ENCODE data around the gene IQSEC3.
"Not testable (repeated sequence)": the region's sequence is repeated elsewhere in the genome, so short reads cannot be mapped to it uniquely, and the experiment has no call there.

Gene IQSEC3

DNA sequence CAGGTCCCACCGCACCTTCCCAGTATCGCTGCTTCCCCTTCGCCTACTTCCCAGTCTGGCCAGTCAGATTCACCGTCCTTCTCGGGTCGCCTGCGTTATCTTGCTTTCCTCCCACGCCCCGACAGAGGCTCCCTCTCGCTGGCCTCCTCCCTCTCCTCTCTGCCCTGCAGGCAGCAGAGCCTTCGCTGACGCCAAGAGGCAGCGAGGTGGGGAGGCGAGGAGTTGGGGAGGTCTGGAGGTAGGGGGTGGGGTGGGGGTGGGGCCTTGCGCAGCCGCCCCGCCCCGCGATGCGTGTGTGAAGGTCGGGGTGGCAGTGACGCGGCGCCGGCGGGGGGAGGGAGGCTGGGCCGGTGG is at the start of gene IQSEC3:
IQSEC3 (plus strand) TSS at position 340 of the 354 bp plus-strand sequence. CDS start 116 bp downstream, outside the sequence.
- DNase-seq: not testable (repeated sequence)

GRCh38 chr12:17370-18340 is 48.9 kb upstream of the IQSEC3 start:
- not testable (repeated sequence) for DNase-seq

GRCh38 chr12:18821-19567 is 47.6 kb upstream of the IQSEC3 start:
- not testable (repeated sequence) for DNase-seq

DNA sequence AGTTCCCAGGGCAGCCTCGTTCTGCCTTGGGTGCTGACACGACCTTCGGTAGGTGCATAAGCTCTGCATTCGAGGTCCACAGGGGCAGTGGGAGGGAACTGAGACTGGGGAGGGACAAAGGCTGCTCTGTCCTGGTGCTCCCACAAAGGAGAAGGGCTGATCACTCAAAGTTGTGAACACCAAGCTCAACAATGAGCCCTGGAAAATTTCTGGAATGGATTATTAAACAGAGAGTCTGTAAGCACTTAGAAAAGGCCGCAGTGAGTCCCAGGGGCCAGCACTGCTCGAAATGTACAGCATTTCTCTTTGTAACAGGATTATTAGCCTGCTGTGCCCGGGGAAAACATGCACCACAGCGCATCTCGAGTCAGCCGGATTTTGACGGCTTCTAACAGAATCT is 46.7 kb upstream of the IQSEC3 start:
- not testable (repeated sequence) for DNase-seq

- no peak for DNase-seq
These were observed 45.8 kb upstream of the IQSEC3 start for GRCh38 chr12:20757-21156.

DNA sequence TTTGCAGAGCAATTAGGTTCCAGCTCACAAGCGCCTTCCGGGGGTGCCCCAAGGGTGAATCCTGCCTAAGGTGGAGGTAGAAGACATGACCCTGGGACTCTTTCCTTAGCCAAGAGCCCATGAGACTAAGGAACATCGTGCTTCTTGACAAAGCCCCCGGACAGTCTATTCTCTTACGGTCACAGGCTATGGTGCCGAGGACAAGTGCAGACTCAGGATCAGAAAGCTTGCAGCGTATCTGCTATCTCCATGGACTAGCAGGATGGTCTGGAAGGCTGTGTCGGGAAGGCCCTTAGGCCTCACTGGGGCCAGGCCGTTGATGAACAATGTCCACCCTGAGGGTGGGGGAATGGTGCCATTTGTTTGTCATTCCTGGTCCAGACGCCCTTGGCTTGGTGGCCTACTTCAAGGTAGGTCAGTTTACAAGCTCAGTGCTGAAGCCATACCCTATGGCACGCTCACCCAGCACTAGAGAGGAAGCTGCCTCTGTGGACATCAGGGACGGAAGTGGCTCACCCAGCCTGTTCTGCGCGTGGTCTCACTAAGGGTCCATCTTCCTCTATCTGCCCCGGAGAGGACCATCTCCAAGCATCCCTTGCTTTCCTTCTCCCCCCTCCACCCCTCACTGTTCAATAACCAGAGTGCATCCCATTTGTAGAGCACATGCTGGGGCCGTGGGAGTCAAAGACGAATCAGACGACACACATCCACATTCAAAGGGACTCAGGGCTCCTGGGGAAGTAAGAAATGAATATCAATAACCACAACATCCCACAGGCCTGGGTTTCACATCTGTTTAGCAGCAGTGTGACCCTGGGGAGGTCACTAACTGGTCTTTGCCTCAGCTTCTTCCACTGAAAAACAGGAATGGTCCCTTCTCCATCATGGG is 45.0 kb upstream of the IQSEC3 start:
- no peak for DNase-seq

DNA sequence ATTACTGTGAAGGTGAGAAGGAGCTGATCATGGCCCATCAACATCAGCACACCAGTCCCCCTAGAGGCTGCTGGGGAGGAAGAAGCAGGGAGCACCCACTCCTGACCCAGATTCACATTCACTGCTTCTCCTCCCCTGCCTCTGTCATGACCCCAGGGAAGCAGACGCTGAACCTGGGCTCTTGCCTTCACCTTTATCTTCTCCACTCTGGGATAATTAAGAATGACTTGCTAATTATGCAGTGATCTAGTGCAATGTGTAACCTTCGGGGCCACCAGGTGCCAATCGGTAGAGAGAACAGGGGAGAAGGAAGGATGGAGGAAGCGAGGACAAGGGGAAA is 44.4 kb upstream of the IQSEC3 start:
- DNase-seq: no peak

DNA sequence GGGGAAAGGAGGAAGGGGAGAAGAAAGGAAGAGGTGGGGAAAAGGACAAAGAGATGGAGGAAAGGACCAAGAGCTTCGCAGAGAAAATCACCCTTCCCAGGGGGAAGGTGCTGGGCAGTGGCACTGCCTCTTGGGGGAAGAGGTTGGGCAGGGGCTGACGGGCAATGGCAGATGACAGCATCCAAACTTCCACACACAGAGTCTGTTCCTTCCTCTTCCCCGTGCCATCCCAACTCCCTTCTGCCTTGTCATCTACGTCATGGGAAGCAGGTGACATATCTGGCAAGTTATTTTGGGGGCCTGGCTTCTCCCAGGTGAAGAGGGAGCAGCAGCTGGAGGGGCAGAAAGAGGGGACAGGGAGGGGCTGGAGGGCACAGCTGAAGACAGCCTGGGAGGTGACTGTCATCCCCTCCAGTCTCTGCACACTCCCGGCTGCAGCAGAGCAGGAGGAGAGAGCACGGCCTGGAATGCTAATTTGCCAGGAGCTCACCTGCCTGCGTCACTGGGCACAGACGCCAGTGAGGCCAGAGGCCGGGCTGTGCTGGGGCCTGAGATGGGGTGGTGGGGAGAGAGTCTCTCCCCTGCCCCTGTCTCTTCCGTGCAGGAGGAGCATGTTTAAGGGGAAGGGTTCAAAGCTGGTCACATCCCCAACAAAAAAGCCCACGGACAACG is 43.9 kb upstream of the IQSEC3 start:
- no peak for DNase-seq

DNA sequence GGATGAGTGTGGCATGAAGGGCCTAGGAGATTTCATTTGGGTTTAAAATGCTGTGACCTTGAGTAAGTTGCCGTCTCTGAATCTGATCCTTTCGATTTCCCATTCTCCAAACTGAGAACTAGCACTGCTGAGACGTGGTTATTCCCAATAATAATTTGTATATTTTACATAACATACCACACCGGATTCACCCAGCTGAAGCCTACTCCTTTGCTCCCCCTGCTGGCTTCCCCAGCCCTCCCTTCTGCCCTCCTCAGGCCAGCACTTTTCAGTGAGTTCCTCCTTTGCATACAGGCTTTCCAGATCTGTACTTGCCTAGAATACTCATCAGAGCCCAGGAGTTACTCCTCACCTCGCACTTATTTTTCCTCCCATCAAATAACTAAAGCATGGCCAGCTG is 38.7 kb upstream of the IQSEC3 start:
- not testable (repeated sequence) for DNase-seq

GRCh38 chr12:38775-39174 is 27.8 kb upstream of the IQSEC3 start:
- DNase-seq: not testable (repeated sequence)

GRCh38 chr12:39555-40265 is 26.9 kb upstream of the IQSEC3 start:
- DNase-seq: not testable (repeated sequence)

GRCh38 chr12:44352-44751 is 22.2 kb upstream of the IQSEC3 start:
- not testable (repeated sequence) for DNase-seq

- not testable (repeated sequence) for DNase-seq
These were observed 21.2 kb upstream of the IQSEC3 start for GRCh38 chr12:45235-45990.

DNA sequence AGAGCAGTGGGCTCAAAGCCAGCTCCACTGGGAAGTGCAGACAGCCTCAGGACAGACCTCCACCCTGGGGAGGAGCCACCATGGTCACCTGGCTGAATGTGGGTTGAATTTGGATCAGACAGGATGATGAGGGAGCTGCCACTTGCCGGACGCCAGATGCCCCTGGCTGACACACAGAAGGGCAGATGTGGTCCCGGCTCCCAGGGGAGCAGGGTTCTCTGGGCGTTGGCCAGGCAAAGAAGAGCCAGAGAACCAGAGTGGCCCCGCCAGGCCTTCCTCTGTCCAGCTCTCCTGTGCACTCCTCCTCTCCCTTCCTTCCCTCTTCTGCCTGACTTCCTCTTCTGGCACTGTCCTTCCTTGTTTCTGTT is 20.6 kb upstream of the IQSEC3 start:
- DNase-seq: not testable (repeated sequence)

GRCh38 chr12:46542-46941 is 20.0 kb upstream of the IQSEC3 start:
- not testable (repeated sequence) for DNase-seq

- DNase-seq: not testable (repeated sequence)
These were observed 18.8 kb upstream of the IQSEC3 start for GRCh38 chr12:47699-48226.

DNA sequence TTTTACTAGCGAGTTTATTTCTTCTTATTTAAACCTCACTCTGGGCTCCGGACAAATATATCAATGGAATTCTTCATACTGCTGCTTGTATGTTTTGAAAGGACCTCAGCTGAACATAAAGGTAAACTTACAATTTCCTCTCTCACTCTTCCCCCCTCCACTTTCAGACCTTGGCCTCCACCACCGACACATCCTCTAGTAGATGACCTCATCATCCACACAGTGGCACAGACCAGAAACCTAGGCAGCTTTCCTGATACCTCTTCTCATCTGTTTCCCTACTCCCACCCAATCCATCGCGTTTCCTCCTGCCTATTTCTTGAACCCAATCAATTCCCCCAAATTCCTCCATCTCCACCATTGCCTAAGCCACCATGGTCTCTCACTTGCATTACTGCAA is 17.4 kb upstream of the IQSEC3 start:
- DNase-seq: not testable (repeated sequence)

GRCh38 chr12:51087-51486 is 15.5 kb upstream of the IQSEC3 start:
- not testable (repeated sequence) for DNase-seq

GRCh38 chr12:51962-52361 is 14.6 kb upstream of the IQSEC3 start:
- DNase-seq: not testable (repeated sequence)

- not testable (repeated sequence) for DNase-seq
These were observed 13.4 kb upstream of the IQSEC3 start for GRCh38 chr12:52902-53734.
